ENCODE data around the gene UBE2U. TPM values are rescaled to one million over a fixed set of nuclear protein-coding genes. Genes with fewer than 3 reads are reported as not detected.
A peak's percentile ranks its signal among the peaks of the same experiment; 100 is the strongest.

Gene UBE2U
- total RNA-seq, 1 donor from 2014 or later = not detected

DNA sequence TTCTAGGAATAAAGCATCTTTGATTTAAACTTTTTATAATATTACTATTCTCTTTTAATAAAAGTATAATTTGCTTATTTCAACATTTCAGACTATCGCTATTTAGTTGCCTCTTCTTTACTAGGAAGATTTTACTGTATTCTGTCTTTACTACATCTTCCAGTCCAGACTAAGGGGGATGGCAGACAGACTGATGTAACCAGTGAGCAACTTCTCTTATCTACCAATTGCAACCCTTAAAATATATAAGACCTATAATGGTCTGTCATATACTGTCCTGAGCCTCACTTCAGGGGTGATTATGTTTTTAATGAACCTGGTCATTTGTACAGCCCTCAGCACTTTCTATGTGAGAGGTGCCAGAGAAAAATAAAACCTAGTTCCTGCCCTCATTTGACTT lies 87.0 kb downstream of the UBE2U start:
- no peak for DNase-seq (ENCODE audit: low read depth)

DNA sequence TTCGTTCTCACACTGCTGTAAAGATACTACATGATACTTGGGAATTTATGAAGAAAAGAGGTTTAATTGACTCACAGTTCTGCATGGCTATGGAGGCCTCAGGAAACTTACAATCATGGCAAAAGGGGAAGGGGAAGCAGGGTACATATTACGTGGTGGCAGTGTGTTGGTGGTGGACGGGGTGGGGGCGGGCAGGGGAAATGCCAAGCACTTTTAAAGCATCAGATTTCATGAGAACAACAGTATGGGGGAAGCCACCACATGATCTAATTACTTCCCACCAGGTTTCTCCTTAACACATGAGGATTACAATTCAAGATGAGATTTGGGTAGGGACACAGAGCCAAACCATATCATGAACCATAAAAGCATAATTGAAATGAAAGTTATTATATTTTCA lies 88.5 kb downstream of the UBE2U start:
- no peak for DNase-seq (ENCODE audit: low read depth)

DNA sequence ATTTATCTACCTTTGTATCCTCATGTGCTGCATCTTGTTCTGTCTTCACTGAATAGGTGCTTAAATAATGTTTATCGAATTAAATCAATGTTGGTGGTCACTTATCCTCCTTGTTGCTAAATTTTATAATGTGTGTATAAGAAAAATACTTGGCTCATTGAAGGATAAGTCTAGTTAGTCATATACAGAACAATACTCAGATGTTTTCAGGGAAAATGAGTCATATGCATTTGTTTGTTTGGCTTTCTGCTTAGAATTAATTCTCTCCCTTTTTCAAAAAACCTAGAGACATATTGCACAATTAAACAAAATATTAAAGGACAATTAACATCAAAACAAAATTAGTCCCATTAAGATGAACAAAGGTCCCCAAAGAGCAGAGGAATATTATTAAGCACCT lies 89.0 kb downstream of the UBE2U start:
- no peak for DNase-seq (ENCODE audit: low read depth)

DNA sequence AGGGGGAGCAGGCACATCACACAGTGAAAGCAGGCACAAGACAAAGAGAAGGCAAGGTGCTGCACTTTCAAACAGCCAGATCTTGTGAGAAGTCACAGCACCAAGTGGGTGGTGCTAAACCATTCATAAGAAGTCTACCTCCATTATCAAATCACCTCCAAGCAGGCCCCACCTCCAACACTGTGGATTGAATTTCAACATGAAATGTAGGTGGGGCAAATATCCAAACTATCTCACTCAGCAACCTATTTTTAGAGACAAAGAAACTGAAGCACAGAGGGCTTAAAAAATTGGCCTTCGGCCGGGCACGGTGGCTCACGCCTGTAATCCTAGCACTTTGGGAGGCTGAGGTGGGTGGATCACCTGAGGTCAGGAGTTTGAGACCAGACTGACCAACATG lies 90.4 kb downstream of the UBE2U start:
- no peak for DNase-seq (ENCODE audit: low read depth)

DNA sequence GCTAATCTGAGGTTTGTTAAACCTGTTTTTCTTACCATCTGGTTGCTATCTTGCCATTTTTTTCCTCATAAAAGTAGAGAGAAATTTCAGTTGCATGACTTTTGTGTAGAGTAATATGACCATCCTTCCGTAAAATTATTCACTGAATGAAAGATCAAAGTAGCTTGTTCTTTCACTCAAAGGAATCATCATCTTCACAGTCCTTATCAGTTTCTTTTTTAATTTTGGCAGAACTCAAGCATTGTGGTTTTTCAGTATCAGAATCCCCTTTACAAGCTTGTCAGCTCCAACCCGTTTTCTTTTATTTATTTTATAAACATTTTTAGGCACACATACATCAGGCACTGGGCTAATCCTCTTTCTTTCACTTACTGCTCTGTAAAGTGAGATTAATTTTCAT lies 91.7 kb downstream of the UBE2U start:
- DNase-seq (ENCODE audit: low read depth) = no peak

DNA sequence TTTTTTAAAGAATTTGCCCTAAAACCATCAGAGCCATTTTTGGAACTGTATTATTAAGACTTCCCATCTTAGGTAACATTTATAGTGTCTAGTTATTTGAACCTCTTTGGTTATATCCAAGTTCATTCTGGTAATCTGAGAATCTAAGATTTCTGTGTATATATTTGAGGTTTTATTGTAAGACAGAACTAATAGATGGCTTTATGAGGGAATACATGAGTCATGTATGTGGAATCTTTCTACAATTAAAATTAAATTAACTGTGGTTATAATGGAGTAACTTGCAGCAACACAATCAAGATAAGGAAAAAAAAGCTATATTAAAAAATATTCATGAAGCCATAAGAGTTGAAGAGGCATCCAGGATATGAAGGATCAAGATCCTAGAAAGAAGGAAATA lies 92.1 kb downstream of the UBE2U start:
- DNase-seq (ENCODE audit: low read depth) = no peak

DNA sequence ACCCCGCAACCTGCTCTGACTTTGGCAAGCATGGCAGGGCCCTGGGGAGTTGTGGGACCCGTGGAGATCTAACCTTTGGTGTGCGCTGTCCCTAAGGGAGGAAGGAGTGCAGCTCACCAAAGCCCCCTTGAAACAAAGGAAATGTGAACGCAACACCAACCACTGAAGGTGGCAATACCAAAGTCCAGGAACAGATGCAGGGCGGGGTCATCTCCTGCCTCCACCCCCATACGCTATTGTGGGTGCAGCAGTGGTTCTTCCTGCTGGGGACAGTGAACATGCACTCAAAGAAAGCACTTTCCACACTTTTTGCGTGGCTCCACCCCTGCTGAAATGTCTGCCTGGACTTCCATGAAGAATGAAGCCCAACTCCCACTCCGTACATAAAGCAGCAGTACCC lies 93.0 kb downstream of the UBE2U start:
- DNase-seq (ENCODE audit: low read depth) = no peak

DNA sequence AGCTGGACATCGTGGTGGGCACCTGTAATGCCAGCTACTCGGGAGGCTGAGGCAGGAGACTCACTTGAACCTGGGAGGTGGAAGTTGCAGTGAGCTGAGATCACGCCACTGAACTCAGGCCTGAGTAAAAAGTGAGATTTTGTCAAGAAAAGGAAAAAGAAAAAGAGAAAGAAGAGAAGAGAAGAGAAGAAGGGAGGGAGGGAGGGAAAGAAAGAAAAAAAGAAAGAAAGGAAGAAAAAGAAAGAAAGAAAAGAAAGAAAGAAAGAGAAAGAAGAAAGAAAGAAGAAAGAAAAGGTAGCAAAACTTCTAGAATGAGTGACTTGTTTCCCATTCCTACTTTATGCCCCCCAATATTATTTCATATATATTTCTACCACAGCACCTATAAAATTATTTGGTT lies 98.8 kb downstream of the UBE2U start:
- DNase-seq (ENCODE audit: low read depth) = no peak

DNA sequence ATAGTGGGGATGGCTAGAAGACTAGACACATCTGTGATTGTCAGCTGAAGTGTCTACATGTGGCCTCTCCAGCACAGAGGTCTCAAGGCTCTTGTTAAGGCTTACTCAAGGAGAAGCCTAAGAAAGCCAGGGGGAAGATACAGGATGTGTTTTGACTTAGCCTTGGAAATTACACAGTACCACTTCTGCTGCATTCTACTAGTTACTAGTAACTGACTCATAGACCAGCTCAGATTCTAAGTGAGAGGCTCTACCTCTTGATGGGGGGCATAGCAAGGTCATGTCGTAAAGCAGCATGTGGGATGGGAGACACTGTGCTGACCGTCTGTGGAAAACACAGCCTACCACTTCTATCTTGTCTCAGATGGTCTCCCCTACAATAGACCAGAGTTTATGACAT lies 99.5 kb downstream of the UBE2U start:
- no peak for DNase-seq (ENCODE audit: low read depth)

DNA sequence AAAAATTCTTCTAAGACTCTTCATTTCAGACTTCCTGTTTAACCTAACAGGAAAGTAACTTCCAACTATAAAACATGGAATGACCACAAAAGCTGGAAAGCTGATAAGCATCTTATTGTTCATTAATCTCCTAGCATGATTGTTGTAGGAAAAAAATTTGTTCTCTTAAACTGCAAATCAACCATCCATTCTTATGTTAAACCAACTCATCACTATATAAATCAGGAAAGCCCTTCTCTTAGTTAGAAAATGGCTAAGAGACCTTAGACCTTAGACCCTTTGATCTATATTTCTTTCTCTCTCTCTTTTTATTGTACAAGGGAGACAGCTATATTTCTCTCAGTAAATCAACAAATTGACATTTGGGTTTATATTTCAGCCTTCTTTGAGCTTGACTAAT lies 101.4 kb downstream of the UBE2U start:
- DNase-seq (ENCODE audit: low read depth) = no peak

DNA sequence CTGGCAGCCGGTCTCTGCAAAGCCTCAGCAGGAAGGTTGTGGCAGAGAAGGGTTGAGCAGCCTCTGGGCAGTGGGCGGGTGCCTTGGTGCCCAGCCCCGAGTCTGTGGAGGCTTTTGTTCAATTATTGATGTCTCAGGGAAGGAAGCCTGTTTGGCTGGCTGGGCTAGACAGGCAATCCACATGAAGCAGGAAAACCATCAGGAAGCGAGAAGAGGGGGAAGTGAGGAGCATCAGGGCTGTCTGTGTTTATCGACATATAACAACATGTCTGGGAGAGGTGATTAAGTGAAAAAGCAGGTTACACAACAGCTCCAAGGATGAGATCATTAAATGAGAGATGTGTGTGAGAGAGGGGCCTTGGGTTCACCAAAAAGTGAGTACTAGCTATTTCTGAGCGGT lies 105.4 kb downstream of the UBE2U start:
- DNase-seq (ENCODE audit: low read depth) = no peak

DNA sequence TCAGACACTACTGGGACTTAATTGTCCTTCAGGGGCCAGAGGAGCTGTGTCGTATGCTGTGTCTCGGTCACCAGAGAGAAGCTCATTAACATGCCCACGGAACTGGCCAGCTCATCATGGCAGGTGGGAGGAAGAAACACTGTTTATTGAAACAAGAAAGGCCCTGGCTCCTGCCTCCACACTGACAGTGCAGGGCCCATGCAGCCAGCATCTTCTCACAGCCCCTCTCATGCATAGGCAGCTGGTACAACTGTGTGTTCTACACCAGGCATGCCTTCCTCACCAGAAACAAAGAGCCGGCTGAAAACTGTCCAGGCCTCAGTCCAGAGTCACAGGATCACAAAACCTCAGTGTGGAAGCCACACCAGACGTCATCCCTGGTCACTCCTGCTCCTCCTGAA lies 106.0 kb downstream of the UBE2U start:
- peak; percentile 57 for DNase-seq (ENCODE audit: low read depth)

DNA sequence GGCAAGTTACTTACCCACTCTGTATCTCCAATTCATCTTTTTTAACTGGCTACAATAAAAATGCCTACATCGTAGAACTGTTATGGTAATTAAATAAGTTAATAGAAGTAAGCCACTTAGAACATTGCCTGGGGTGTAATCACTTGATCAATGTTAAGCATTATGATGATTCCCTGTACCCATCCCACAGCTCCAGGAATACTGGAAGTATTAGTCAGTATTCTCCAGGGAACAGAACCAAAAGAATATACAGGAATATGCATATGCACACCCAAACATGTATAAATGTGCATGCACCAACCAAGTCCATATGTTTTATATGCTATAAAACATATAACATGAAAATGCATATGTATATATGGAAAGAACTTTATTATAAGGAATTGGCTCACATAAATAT lies 107.3 kb downstream of the UBE2U start:
- no peak for DNase-seq (ENCODE audit: low read depth)

DNA sequence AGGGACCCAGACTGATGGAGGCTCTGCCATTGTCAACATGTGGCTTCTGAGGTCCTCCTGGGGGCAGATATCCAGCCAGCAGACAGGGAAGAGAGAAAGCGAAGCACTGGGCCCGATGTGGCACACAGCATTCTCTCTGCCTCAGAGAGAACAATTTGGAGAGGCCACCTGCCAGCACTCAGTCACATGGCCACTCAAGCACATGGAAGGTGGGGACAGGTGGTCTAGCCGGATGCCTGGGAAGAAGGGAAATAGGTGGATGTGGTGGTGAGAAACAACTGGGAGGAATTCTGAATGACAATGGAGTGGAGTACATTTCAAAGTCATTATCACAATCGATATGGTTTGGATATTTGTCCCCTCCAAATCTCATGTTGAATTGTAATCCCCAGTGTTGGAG lies 109.0 kb downstream of the UBE2U start:
- no peak for DNase-seq (ENCODE audit: low read depth)

DNA sequence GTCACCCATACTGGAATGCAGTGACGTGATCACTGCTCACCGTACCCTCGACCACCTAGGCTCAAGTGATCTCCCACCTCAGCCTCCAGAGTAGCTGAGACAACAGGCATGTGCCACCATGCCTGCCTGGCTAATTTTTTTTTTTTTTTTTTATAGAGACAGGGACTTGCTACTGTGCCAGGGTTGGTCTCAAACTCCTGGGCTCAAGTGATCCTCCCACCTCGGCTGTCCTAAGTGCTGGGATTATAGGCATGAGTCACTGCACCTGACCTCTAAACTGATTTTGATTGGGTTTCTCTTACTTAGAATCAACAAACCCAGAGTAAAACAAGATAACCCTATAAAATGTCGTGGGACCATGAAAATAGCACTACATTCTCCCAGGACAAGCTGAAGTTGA lies 112.0 kb downstream of the UBE2U start:
- no peak for DNase-seq (ENCODE audit: low read depth)

All from myocyte (in vitro differentiated cells).